Measurements from ENCODE around the gene NAXD. TPM values are rescaled to one million over a fixed set of nuclear protein-coding genes. Genes with fewer than 3 reads are reported as not detected.

The NAXD gene
- total RNA-seq, 1 donor, result 16.8 TPM

DNA sequence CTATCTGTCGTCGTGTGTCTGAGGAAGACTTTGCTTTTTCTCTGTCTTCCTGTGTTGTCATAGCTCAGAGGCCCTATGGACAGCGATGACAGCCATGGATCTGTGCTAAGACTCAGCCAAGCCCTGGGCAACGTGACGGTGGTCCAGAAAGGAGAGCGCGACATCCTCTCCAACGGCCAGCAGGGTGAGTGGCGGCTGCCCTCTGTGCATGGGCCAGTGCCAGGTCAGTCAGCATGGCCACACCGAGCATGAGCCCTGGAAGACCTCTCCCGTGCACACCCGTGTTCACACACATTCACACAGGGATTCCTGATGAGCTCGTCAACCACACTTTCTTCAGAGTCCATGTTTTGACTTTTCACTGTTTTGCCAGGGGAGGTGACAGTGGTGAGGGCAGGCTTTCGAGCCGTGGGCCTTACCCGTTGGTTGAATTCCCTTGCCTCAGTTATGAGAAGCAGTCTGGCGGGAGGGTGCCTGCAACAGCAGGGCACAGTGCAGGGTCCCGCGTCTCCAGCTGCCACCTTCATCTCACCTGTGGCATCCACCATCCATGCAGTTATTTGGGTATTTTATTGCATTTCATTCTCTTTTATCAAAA, 20.2 kb downstream of the NAXD start:
- no peak for DNase-seq (ENCODE audit: low read depth)
- H3K4me3 ChIP-seq (ENCODE audit: low read depth, low read length), result no peak overlapping the region
- TF ChIP-seq, protein P1, sequence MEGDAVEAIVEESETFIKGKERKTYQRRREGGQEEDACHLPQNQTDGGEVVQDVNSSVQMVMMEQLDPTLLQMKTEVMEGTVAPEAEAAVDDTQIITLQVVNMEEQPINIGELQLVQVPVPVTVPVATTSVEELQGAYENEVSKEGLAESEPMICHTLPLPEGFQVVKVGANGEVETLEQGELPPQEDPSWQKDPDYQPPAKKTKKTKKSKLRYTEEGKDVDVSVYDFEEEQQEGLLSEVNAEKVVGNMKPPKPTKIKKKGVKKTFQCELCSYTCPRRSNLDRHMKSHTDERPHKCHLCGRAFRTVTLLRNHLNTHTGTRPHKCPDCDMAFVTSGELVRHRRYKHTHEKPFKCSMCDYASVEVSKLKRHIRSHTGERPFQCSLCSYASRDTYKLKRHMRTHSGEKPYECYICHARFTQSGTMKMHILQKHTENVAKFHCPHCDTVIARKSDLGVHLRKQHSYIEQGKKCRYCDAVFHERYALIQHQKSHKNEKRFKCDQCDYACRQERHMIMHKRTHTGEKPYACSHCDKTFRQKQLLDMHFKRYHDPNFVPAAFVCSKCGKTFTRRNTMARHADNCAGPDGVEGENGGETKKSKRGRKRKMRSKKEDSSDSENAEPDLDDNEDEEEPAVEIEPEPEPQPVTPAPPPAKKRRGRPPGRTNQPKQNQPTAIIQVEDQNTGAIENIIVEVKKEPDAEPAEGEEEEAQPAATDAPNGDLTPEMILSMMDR (IDR thresholded peaks at IDR 0.05; ENCODE audit: insufficient read depth, low read depth, low read length), result no peak

DNA sequence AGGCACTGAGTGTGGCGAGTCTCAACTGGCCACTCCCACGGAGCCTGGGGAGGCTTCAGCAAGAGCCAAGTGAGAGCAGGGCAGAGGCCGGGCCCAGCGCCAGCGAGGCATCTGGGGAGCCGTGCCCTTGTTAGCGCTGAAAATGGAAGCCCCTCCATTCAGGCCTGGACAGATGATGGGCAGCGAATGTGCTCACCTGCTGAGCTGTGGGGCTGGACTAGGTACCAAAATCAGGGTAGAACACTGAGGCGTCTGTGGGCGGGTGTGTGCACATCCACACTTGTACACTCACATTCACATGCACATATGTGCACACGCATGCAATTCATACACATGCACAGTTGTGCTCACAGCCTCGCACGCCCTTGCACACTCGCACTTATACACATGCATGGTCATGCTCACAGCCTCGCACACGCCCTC, 20.7 kb downstream of the NAXD start:
- H3K4me3 ChIP-seq (ENCODE audit: low read depth, low read length), result no peak overlapping the region
- TF ChIP-seq, protein P1 (IDR thresholded peaks at IDR 0.05; ENCODE audit: insufficient read depth, low read depth, low read length), result no peak
- no peak for DNase-seq (ENCODE audit: low read depth)

- no peak overlapping the region for H3K4me3 ChIP-seq (ENCODE audit: low read depth, low read length)
- TF ChIP-seq, protein P1 (IDR thresholded peaks at IDR 0.05; ENCODE audit: insufficient read depth, low read depth, low read length), result no peak
- DNase-seq (ENCODE audit: low read depth), result no peak
Observed at GRCh38 chr13:110636701-110637201, 21.4 kb downstream of the NAXD start.

GRCh38 chr13:110637275-110637674, 21.9 kb downstream of the NAXD start:
- no peak overlapping the region for H3K4me3 ChIP-seq (ENCODE audit: low read depth, low read length)
- TF ChIP-seq, protein P1 (IDR thresholded peaks at IDR 0.05; ENCODE audit: insufficient read depth, low read depth, low read length), result no peak
- DNase-seq (ENCODE audit: low read depth), result no peak

DNA sequence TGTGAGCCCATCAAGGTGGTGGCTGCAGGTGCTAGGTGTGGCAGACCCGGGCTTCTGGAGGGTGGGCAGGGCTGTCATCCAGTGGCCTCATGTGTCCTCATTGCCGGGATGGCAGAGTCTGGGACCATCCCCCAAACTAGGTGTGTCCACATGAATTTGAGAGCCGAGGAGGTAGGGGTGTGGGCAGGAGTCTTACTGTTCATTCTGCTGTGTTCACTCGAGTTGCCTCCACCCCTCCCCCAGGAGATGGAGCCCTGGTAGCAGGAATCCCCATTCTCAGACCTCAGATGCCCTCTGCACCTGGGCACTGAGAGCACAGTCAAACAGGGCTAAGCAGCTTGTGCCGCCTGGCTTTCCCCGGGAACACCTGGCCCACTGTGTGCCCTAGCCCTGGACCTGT, 22.4 kb downstream of the NAXD start:
- H3K4me3 ChIP-seq (ENCODE audit: low read depth, low read length), result no peak overlapping the region
- no peak for DNase-seq (ENCODE audit: low read depth)
- TF ChIP-seq, protein P1 (IDR thresholded peaks at IDR 0.05; ENCODE audit: insufficient read depth, low read depth, low read length), result no peak

DNA sequence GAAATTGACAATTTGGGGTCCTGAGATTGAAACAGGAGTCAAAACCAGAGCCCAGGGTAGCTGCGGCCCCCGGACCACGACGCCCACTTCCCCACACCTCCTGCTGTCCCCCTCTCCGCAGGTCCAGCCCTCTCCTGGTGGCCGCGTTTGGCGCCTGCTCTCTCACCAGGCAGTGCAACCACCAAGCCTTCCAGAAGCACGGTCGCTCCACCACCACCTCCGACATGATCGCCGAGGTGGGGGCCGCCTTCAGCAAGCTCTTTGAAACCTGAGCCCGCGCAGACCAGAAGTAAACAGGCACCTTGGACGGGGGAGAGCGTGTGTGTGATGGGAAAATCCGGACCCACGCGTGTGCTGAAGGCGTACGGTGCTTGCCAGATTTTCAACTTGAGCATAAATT, 22.9 kb downstream of the NAXD start:
- no peak for DNase-seq (ENCODE audit: low read depth)
- H3K4me3 ChIP-seq (ENCODE audit: low read depth, low read length), result no peak overlapping the region
- TF ChIP-seq, protein P1 (IDR thresholded peaks at IDR 0.05; ENCODE audit: insufficient read depth, low read depth, low read length), result no peak
